Gastroesophageal sphincter (tissue), 4 donors: ENCODE results near the gene GSTO1. TPM values are rescaled to one million over a fixed set of nuclear protein-coding genes. Genes with fewer than 3 reads are reported as not detected.

Experiments used
- ATAC-seq: fragments of 150-250 bp; one replicate; pipeline ENCODE4 v1.9.1; 2016; ENCODE audit warnings: mild to moderate bottlenecking, moderate library complexity
- H3K27ac ChIP-seq, 4 donors: fragments of 200-600 bp; sonication (generic) in 3 of 4; 1 replicate in 3 of 4; 2 replicates in 1 of 4; pipeline ENCODE4 v1.5.1; 2016 to 2019
- H3K27me3 ChIP-seq: fragments of 200-600 bp; sonication (generic); one replicate; pipeline ENCODE4 v1.5.1; 2019
- H3K36me3 ChIP-seq, 2 donors: fragments of 200-600 bp; sonication (generic); one replicate each; pipeline ENCODE4 v1.5.1; 2019; ENCODE audit warnings: control low read depth in 1 of 2
- H3K4me1 ChIP-seq, 3 donors: fragments of 200-600 bp; sonication (generic); 1 replicate in 2 of 3; 2 replicates in 1 of 3; pipeline ENCODE4 v1.5.1; 2016 to 2019; ENCODE audit warnings: control low read depth in 2 of 3
- H3K4me3 ChIP-seq, 2 donors: fragments of 200-600 bp; sonication (generic); one replicate each; pipeline ENCODE4 v1.5.1; 2019; ENCODE audit warnings: mild to moderate bottlenecking in 1 of 2, moderate library complexity in 1 of 2
- H3K9me3 ChIP-seq, 3 donors: fragments of 200-600 bp; sonication (generic); one replicate each; pipeline ENCODE4 v1.5.1; 2017 to 2019; ENCODE audit warnings: control low read depth in 2 of 3
- EP300 ChIP-seq: sonication (generic); formaldehyde crosslinking; IDR thresholded peaks from one replicate; pipeline ENCODE4 v1.6.1; 2017; ENCODE audit warnings: antibody characterized with exemption, mild to moderate bottlenecking
- POLR2A ChIP-seq, 2 donors: fragments of 450-650 bp; IDR thresholded peaks; one replicate each; pipeline ENCODE4 v1.6.1; 2017; ENCODE audit warnings: antibody characterized with exemption in 2 of 2, mild to moderate bottlenecking in 2 of 2, moderate library complexity in 1 of 2
- POLR2AphosphoS5 ChIP-seq: sonication (generic); formaldehyde crosslinking; IDR thresholded peaks from one replicate; pipeline ENCODE4 v1.6.1; 2017; ENCODE audit warnings: antibody characterized with exemption
- WGBS, 2 donors: methylation state at CpG; one replicate each; pipeline ENCODE4 v1.1.5; 2018; ENCODE audit warnings: low coverage in 1 of 2; 5-methylcytosine and 5-hydroxymethylcytosine counted together
- total RNA-seq, 4 donors: library from RNA; depleted of rRNA; stranded (reverse); fragments of >200 nt; gene quantifications; one replicate each; pipeline ENCODE4 v1.1.0, GENCODE V29; 2016
- TF ChIP-seq, protein P1 (sequence below), 4 experiments: fragments of 200-600 bp in 2 of 4; fragments of 450-650 bp in 2 of 4; sonication (generic) in 1 of 4; IDR thresholded peaks; one replicate each; pipeline ENCODE4 v1.5.1; 2017 to 2019; ENCODE audit warnings: antibody characterized with exemption in 4 of 4, mild to moderate bottlenecking in 2 of 4, moderate library complexity in 2 of 4

Gene GSTO1
- total RNA-seq, 4 donors from 2014 or later = 124 to 153 (median 149) TPM

DNA sequence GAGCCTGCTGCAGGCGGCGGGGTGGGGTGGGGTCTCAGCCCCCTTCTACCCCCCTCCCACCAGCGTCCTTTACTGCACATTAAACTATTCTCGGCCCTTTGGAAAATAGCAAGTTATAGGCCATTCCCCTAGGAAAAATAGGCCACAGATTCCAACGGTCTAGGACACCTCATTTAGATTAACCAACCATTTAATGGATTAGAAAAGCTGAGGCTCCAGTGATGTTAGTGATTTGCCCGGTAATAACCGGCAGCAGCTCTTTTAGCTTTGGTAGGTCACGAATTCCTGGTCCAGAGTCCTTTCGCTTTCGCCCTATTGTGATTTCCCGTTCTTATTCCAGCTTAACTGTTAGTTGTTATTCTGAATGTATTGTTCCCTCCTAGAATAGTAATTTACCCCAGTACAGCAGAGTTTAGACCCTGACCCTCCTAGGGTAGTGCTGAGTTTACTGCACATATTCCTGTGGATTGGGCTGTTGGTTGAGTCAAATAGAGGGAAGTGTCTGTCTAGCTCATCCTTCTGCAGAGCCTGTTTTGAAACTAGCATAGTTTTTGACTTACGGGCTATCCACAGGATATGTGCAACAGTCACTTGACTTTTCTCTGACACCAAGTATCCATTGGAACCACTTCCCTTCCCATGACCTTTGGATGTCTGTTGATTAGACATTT lies 754 bp downstream of the GSTO1 start:
- Histone ChIP-seq H3K36me3 (peaks cover 0 to 26% of the 10 kb centered on the region in 2 donors), H3K9me3 (no peaks in the 10 kb centered on the region), H3K27ac (peak overlapping the region; percentile 88 to 99 (median 97)), H3K27me3 (no peaks in the 10 kb centered on the region), H3K4me1 (peaks cover 7 to 55% (median 27%) of the 10 kb centered on the region in 3 donors), H3K4me3 (peak overlapping the region; percentile 69 to 81)
- TF ChIP-seq POLR2A (IDR thresholded peaks at IDR 0.05) = peak; percentile 30 to 65
- TF ChIP-seq, protein P1, sequence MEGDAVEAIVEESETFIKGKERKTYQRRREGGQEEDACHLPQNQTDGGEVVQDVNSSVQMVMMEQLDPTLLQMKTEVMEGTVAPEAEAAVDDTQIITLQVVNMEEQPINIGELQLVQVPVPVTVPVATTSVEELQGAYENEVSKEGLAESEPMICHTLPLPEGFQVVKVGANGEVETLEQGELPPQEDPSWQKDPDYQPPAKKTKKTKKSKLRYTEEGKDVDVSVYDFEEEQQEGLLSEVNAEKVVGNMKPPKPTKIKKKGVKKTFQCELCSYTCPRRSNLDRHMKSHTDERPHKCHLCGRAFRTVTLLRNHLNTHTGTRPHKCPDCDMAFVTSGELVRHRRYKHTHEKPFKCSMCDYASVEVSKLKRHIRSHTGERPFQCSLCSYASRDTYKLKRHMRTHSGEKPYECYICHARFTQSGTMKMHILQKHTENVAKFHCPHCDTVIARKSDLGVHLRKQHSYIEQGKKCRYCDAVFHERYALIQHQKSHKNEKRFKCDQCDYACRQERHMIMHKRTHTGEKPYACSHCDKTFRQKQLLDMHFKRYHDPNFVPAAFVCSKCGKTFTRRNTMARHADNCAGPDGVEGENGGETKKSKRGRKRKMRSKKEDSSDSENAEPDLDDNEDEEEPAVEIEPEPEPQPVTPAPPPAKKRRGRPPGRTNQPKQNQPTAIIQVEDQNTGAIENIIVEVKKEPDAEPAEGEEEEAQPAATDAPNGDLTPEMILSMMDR (IDR thresholded peaks at IDR 0.05) = no peak
- peak; percentile 85 for TF ChIP-seq POLR2AphosphoS5
- WGBS, 2 donors = 0% methylated on average over 1 to 10 of the region's 12 CpGs
- peak; percentile 70 for ATAC-seq

DNA sequence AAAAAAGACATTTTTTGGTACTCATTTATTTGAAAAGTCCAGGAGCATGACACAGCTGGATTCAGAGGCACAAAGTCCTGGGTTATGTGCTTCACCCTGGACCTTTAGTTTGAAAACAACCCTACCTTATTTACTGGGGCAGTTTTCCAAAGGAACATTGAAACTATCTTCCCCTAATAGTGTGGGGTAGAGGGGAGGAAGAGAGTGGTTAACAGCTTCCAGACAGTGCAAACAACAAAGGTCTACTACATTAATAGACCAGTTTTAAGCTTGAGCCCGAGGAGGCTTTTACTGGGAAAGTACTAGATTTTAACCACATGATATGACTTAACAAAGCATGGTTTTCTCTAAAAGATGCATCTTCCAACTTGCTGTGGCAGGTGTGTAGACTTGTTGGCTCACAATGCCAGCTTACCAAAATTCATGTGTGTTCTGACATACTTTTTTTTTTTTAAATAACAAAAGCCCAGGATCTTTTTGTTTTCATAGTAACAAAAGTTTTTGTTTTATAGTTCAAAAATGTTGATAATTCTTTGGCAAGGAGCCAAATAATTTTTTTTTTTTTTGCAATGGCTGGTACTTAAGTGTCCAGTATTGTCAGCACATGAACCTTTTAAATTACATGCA lies 1.8 kb downstream of the GSTO1 start:
- H3K9me3 ChIP-seq = no peaks in the 10 kb centered on the region
- H3K4me3 ChIP-seq = peak overlapping the region; percentile 69 to 81
- 10 to 43% methylated on average over 1 of the region's 1 CpG for WGBS, 2 donors
- H3K27ac ChIP-seq = peak overlapping the region; percentile 88 to 99 (median 97)
- H3K27me3 ChIP-seq = no peaks in the 10 kb centered on the region
- H3K36me3 ChIP-seq = peaks cover 0 to 36% of the 10 kb centered on the region in 2 donors
- H3K4me1 ChIP-seq = peaks cover 9 to 65% (median 37%) of the 10 kb centered on the region in 3 donors
- TF ChIP-seq POLR2A (IDR thresholded peaks at IDR 0.05) (no peak), POLR2AphosphoS5 (no peak), EP300 (no peak)
- TF ChIP-seq, protein P1 (IDR thresholded peaks at IDR 0.05) = no peak
- no peak for ATAC-seq

DNA sequence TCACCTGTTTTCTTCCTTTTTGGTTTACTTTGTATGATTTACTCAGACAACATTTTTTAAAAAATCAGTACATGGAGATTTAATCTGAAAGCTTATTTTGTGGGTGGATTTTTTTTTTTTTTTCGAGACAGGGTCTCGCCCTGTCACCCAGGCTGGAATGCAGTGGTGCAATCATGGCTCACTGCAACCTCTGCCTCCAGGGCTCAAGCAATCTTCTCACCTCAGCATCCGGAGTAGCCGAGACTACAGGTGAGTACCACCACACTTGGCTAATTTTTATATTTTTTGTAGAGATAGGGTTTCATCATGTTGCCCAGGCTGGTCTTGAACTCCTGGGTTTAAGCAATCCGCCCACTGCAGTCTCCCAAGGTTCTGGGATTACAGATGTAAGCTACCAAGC lies 2.5 kb downstream of the GSTO1 start:
- Histone ChIP-seq H3K27ac (peak overlapping the region in 2 of 4 donors; percentile 18 to 97), H3K36me3 (peaks cover 4 to 44% of the 10 kb centered on the region in 2 donors), H3K27me3 (no peaks in the 10 kb centered on the region), H3K9me3 (no peaks in the 10 kb centered on the region), H3K4me1 (peaks cover 9 to 73% (median 39%) of the 10 kb centered on the region in 3 donors), H3K4me3 (no peak overlapping the region)
- TF ChIP-seq EP300 (no peak), POLR2AphosphoS5 (no peak), POLR2A (IDR thresholded peaks at IDR 0.05) (no peak)
- TF ChIP-seq, protein P1 (IDR thresholded peaks at IDR 0.05) = no peak
- no peak for ATAC-seq
- 86 to 91% methylated on average over 4 to 5 of the region's 5 CpGs for WGBS, 2 donors

DNA sequence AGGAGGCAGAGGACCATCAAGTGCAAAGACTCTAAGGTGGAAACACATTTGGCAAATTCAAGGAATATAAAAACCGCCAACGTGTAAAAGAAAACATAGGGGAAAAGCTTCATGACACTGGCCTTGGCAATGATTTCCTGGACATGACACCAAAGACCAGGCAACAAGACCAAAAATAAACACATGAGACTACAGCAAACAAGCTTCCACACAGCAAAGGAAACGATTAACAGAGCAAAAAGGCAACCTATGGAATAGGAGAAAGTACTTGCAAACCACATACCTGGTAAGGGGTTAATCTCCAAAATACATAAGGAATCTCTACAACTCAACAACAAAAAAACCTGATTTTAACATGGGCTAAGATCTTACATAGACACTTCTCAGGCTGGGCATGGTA lies 3.5 kb downstream of the GSTO1 start:
- H3K27me3 ChIP-seq = no peaks in the 10 kb centered on the region
- WGBS, 2 donors = 77 to 83% methylated on average over 1 to 3 of the region's 3 CpGs
- TF ChIP-seq, protein P1 (IDR thresholded peaks at IDR 0.05) = no peak
- TF ChIP-seq EP300 = no peak
- no peak for TF ChIP-seq POLR2A (IDR thresholded peaks at IDR 0.05)
- TF ChIP-seq POLR2AphosphoS5 = no peak
- no peaks in the 10 kb centered on the region for H3K9me3 ChIP-seq
- no peak overlapping the region for H3K4me3 ChIP-seq
- peak overlapping the region in 2 of 4 donors; percentile 32 to 77 for H3K27ac ChIP-seq
- peaks cover 9 to 79% (median 39%) of the 10 kb centered on the region in 3 donors for H3K4me1 ChIP-seq
- no peak for ATAC-seq
- peaks cover 4 to 54% of the 10 kb centered on the region in 2 donors for H3K36me3 ChIP-seq
